Effector CD8-positive, alpha-beta T cell (primary cell): Measurements from ENCODE around the gene GAS2L1.

Experiments used
- DNase-seq: peaks from one replicate; lab custom pipeline; 2025; lab: John Stamatoyannopoulos, UW
- total RNA-seq, 4 experiments: gene quantifications; one replicate each; lab custom pipeline; 2026; lab: John Stamatoyannopoulos, UW

Gene GAS2L1
- total RNA-seq, result 0 to 1.7 (median 0.73) reads per million in 4 experiments

DNA sequence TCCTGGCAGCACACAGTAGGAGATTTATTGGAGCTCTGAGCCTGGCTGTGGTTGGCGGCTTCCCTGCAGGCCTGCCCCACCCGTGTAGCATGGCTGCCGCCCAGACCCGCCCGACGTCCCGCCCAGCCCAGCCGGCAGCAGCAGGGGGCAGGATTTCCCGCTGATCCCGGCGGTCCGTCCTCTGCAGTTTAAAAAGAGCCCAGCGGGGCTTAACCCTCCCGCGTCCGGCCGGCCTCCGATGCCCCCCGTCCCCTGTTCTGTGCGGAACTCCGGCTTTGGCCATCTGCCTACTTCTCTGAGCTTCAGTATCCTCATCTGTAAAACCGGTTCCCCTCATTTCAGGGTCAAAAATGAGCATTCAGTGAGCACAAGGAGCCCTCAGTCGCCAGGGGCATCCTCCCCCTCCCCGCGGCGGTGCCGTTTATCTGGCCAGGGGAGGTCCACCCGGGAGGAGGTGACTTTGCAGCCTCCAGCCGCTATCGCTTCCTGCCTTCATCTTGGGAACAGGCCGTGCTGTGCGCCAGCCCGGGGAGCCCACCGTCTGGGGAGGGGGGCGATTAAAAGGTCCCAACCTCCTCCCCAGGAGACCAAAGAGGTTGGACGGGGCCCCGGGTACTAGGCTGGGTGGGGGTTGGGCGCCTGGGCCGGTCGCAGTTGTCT is at the start of gene GAS2L1:
TSS of gene GAS2L1 (plus strand) at position 476 of the 660 bp plus-strand sequence. CDS start 1,456 bp downstream, outside the sequence.
- DNase-seq, result no peak

DNA sequence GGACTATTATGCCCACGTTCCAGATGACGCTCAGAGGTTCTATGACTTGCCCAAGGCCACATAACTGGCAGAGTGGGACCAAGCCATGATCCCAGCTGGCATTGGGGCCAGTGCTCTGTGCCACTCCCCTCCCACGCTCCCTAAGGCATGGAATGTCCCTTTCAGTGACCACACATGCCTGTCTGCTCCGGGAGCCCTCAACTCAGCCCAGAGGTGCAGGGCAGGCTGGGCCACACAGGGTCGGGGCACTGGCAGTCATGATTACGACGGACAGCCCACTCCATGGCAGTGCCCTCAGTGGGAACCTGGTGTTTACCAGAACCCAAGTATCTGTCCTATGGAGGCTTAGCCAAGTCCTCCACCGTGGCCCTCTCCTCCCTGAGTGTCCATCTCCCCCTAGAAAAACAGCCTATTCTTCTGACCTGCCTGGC is 48.7 kb upstream of the GAS2L1 start:
- DNase-seq, result no peak

DNA sequence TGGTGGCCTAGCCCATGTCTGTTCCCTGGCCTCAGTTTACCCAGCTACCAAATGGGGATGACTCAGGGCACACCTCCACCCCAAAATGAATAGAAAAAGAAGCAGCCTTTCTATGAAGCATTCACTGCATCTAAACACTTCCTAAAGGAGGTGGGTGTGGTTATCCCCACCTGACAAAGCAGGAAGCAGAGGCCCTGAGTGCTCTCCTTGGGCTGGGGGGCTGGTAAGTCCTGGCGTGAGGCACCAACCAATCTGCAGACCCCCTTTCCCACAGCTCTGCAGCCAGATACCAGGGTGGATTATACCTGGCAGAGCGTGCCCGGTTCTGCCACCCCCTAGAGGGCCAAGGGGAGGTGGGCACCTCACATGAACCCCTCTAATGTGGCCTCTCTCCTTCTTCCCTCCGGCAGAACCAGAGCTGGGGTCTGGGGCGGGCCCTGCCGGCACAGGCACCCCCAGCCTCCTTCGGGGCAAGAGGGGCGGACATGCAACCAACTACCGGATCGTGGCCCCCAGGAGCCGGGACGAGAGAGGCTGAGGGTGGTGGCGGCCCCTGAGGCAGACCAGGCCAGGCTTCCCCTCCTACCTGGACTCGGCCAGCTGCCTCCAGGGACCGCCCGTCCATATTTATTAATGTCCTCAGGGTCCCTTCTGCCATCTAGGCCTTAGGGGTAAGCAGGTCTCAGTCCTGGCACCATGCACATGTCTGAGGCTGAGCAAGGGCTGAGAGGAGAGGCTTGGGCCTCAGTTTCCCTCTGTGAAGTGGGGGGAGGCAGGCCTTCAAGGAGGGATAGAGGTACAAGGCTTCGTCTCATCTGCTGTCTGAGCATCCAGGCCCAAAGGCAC is 47.8 kb upstream of the GAS2L1 start:
- no peak for DNase-seq

DNA sequence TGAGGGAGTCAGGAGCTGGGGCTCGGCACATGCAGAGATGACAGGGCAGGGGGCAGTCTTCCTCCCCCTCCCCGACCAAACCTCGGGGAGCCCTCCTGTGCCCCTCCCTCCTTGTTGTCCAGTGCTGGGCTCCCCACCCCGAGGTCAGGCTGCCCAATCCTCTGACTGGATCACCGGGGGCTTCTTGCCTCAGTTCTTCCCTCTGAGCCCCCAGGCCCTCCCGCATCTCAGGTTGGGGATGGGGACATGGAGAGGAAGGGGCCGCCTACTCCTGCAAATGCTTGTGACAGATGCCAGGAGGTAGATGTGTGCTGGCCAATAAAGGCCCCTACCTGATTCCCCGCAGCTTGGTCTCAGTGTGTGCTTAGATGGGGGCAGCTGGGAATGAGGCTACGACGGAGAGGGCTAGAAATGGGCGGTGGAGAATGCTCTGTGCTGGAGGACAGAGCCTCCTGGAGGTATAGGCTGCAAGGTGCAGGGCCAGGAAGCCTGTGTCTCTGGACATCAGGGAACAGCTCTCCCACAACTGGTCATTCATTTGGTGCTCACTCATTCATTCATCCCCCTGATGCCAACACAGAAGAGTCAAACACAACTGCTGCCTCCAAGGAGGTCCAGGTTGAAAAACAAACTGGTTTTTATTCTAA is 47.1 kb upstream of the GAS2L1 start:
- DNase-seq, result no peak

DNA sequence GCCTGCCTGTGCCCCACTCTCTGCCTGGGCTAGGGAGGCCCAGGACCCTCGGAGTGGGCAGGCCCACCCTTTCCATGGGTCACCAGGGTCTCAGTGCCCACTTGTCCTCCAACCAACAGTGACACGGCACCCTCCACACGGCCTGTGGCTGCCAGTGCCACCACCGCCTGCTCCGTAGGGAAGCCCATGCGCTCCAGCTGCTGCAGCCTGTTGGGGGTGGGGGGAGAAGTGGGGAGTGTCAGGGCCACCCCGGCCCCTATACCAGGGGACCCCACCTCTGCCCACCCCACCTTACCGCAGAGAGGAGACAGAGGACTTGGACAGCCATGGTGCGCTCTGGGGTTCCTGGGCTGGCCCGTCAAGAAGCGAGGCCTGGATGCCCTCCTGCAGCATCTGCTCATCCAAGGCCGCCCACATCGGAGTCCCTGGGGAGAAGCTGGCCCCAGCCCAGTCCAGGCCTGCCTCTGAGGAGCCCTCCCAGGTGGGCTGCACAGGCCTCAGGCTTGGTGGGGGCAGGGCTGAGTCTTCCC is 46.4 kb upstream of the GAS2L1 start:
- DNase-seq, result no peak

DNA sequence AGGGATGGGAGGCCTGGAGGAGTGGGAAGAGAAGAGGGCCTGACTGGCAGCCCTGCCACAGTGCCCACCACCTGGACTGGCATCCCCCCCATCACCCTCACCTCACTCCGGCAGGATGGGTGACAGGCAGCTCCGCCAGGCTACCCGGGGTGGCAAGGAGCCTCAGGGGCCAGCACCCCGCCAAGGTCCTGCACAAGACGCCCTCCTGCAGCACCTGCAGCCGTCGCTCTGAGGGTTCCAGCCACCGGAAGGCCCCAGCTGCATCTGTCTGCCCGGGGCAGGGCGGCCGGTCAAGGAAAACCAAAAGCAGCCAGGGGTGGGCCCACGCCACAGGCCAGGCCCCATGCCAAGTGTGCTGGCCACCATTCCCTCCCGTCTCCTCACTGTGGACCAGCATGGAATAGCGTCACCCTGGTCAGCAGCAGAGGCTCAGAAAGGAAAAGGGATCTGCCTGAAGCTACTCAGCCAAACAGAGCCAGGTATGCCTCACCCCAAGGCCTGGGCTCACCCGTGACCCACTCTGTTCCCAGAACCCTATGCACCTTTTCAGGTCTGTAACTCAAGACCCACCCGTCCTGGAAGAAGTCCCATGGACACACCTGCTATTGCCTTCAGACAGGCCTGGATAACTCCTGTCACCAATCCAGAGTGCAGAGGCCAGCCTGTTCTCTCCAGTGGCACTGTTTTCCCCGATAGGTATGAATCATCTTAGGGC is 45.7 kb upstream of the GAS2L1 start:
- DNase-seq, result no peak

DNA sequence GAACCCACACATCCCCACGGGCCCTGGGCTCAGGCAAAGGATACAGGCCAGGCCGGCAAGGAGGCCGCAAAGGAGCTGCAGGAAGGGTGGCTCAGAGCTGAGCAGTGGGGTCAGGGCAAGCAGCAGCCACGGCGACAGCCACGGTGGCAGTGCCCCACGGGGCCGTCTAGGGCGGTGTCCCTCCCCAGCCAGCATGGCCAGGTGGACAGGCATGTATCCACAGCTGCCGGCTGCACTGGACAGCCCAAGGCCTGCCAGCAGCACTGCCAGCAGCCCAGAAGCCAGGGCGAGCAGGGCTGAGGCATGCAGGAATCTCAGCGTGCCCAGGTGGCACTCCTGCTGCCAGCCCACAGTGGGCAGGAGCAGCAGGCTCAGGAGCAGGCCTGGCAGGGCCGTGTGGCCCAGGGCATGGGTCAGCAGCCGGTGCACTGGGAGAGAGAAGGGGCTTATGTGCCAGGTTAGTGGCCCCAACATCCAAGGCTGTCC is 42.6 kb upstream of the GAS2L1 start:
- no peak for DNase-seq

DNA sequence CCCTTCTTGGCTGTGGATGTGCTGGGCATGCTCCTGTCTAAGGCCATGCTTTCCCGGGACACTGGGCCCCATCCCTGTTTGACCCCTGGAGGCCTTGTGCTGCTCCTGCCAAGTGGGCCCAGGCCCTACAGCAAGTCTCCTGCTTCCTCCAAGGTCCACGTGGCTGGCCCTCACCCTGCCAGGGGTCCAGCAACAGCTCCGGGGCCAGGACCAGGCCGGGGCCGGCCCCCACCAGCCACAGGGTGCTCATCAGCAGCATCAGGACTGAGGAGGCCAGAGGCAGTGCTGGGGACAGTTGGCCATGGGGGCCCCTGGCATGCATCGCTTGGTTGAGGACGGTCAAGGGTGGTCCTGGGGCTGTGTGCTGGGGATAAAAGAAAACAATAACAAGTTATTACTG is 41.1 kb upstream of the GAS2L1 start:
- DNase-seq, result no peak

DNA sequence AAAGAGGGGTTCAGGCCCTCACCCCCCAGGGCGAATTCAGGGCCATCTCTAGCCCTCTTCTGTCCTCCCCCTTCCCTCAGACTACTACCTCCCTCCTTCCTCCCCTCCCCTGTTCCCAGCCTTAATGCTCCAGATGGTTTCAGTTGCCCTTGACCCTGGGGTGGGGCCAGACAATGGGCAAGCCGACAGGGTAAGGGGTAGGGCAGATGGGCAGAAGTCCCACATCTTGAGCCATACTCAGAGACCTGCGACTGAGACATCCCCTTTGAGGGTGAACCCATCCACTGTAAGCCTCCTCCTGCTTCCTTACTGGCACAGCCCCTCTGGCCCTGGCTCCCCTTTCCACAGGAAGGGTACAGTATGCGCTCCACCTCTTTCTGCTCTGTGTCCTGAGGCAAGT is 40.5 kb upstream of the GAS2L1 start:
- no peak for DNase-seq

DNA sequence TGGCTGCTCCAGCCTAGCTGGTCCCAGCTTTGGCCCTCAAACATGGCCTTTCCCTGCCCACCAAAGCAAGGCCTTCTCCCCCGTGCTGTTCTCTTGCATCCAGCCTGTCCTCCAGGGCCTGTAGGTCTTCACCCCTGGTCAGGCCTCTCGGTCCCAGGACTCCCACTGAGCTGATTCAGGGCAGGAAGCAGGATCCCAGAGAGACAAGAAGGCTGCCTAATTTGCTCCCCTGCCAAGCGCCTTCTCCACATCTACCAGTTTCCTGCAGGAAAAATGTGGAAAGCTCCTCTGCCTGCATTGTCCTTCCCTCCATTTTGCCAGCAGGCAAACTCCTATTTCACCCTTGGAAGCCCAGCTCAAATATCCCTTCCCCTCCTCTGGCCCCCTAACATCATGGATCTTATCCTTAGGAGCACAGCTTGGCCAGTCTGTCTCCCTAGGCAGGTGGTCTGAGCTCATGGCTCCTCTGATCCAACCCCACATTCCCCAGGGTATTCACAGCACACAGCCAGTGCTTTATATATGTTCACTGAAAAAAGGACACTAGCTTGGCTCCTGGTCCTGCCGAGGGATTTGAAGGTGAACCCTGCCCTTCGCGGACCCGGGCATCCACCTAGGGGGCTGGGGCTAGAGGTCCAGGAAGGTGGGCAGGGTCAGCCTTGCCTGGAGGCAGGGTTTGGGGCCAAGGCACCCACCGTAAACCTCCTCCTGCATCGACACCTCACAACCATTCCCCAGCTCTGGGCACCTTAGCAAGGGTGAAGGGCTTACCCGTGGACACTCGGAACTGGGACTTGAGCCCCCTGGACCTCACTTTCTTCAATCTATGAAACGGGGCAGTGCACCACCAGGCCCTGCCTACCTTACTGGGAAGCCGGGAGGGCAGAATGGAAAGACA is 39.6 kb upstream of the GAS2L1 start:
- no peak for DNase-seq

DNA sequence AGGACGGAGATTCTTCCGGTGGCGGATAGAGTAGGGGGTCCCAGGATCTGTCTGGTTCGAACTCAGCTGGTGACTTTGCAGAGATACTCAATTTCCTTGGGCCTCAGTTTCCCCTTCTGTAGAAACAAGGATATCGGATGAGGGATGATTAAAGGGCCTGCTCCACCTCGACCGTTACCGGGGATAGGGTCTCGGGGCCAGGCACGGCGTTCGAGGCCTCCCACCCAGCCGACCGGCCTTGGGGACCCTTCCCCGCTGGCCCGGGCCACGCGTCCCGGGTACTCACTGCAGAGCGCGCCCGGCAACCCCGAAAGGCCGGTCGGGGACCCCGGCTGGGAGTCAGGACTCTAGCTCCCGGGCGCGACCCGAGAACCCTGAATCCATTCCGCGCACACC is 39.0 kb upstream of the GAS2L1 start:
- DNase-seq, result no peak

DNA sequence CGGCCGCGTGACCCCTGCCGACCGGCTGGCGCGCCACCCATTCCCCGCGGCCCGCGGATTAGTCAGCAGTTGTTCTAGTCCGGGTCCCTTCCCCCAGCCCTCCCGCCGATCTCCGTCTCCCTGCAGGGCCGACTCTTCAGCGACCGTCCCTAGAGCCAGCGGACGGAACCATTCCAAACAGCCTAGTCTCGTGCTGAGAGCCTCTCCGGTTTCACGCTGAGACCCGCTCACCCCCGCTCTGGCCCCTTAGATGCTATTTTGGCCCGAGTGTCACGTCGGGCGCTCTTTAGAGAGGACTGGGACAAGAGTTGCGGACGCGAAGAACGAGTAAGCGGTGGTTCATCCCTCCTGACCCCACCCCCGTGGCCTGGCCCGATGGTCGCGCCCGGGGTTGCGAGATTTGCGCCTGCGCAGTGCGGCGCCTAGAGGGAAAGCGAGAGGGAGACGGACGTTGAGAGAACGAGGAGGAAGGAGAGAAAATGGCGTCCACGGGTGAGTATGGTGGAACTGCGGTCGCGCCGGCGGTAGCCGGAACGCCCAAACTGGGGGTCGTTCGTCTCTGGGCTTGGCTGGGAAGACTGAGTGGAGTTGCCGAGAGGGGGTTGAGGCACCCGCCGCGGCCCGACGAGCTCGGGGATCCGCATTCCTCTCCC is 38.5 kb upstream of the GAS2L1 start, which contains the start of the genes EWSR1 and RHBDD3:
TSS of gene EWSR1 (plus strand) at position 411 of the 653 bp plus-strand sequence. CDS start at position 480, 69 bp downstream.
TSS of gene RHBDD3 (minus strand) at position 124 of the 653 bp plus-strand sequence. CDS start 2,355 bp downstream, outside the sequence.
- DNase-seq, result peak; percentile 93

DNA sequence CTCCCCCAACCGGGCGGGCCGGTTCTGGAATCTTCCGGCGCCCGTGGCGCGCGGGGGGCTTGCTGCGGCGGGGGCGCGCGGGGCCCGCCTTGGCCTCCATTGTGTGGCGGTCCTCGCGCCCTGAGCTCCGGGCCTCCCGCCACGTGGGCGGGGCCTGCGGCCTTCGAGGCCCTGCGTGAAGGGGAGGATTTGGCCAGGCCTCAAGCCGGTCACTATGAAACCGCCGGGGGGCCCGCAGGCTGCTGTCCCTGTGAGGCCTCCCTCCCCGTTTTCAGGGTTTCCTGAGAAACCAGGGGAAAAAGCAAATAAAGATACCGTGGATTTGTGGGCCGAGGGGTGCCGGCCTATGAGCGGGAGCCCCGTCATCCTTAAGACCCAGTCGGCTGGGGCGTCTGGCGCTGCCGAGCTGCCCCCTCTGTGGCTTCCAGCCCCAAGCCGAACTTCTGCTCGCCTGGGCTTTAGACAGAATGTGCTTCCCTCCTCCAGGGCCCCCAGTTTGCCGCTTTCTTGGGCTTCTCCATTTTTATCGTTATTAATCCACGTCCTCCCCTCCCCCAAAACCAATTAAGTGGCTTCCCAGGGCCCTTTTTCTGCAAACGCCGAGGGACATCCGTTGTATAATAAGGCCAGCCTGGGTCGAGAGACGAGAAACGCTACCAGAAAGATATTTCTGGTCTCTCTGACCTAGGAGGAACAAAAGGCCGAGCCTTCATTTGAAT is 37.8 kb upstream of the GAS2L1 start:
- peak; percentile 29 for DNase-seq

DNA sequence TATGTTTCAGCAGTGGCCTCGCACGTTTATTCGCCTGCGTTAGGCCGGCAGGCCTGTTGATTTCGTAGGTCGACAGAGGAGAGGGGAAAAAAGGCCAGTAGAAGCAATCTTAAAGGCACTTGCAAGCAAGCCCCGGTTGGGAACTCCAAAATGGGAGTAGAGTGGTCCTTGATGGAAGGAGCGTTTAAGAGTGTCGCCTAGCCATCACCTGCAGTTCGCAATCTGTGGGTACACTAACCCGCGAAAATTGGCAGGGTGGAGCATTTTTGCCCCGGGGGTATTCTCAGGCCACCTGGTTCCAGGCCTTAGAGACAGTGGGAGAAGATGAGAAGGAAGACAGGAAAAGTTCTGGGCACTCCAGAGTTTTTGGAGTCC is 37.2 kb upstream of the GAS2L1 start:
- no peak for DNase-seq

DNA sequence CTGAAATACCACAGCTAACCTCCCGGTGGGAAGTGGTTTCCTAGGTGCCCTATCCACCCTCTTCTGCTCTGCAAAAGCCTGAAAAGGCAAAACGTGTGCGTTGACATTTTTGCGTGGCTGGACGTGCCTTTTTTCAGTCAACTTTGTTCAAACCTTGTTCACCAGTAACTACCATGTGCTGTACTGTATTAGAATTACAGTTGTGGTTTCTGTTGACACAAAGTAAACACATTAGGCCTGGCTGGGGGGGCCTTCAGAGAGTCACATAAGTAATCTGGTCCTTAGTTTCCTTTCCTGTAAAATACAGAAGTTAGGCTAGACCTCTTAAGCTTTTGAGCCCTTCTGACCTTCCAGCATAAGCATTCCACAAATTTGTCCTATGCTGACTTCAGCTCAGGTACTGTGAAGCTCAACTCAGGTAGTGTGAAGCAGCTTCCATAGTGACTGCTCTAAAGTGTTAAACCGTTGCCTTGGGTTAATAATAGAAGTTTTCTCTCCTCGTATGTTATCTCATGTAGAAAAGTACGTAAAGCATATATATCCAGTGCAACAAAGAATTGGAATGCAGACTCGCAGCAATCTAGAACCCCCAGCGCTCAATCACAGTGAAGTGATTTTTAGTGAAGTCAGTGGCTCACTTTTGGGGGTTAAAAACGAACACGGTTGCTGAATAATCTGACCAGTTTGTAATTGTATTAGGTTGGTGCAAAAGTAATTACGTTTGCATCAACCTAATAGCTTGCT is 36.5 kb upstream of the GAS2L1 start:
- no peak for DNase-seq

DNA sequence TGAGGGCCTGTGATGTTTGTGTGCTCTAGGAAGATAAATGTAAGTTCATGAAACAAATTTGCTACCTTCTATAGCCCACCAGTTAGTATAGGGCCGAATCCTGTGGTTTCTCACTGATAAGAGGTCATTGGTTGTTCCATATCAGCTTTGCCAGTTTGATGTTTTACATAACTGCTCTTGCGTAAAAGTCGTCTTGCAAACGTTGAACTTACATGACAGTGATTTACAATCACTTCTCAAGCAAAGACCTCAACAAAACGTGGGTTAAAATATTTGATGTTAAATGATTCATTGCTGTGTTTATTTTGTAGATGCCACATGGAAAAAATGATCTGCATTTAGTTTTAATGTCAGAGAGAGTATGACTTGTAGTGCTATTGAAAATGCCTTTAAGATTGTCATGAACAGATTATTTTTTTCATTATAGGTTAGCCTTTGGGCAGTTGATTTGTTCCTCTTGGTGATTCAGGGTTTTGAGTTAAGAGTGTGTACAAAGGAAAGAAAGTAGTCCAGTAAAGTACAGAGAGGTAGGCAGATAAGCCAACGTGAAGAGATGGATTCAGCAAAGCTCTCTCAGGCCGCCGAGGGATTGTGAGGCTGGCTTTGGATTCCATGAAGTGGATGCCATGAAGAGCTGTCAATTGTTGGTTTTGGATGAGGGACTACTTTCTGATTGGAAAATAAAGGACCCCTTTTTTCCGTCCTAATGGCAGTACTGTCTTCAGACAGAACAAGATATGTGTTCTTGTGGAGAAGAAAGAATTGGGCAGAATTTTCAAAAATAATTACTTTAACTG is 35.8 kb upstream of the GAS2L1 start:
- no peak for DNase-seq

DNA sequence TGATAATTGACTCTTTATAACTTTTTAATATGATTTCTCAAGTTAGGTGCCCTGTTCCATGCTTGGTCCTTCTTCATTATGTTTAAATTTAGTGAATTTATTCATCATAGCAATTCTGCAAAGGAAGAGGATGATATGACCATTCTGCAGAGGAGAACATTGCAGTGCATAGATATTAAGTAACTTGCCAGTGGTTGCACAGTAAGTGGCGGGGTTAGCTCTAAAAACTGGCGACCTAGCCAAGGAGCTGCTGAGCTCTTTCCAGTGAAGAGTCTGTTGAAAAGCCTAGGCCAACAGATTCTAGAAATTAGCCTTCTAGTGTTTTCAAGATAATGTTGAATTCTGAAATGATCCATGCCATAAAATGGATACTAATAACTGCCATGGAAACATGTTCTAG is 33.8 kb upstream of the GAS2L1 start:
- no peak for DNase-seq

DNA sequence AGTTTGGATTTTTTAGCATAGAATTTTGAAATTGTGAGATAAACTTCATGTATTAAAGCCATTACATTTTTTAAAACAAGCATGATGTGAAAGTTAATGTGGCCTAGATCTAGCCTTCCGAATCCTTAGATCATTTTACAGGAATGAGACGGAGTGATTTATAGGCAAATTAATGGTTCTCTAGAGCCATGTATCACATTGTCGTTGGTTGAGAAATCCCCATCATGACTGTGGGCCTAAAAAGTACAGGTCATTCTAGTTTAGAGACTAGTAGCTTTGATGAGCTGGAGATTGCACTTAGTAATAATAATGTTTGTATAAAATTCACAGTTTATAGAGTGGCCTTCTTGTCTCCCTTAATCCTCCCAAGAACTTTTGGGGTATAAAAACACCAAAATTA is 31.3 kb upstream of the GAS2L1 start:
- no peak for DNase-seq
